DMS114 treated with DMSO at 0.1 percent for 48 hours (cell line): ENCODE results near the gene AGAP1.
"Not testable (repeated sequence)": the region's sequence is repeated elsewhere in the genome, so short reads cannot be mapped to it uniquely, and the experiment has no call there.

Experiments used
- DNase-seq: peaks from one replicate; lab custom pipeline; 2025; ENCODE audit not compliant: unreplicated experiment; lab: John Stamatoyannopoulos, UW

The AGAP1 gene

DNA sequence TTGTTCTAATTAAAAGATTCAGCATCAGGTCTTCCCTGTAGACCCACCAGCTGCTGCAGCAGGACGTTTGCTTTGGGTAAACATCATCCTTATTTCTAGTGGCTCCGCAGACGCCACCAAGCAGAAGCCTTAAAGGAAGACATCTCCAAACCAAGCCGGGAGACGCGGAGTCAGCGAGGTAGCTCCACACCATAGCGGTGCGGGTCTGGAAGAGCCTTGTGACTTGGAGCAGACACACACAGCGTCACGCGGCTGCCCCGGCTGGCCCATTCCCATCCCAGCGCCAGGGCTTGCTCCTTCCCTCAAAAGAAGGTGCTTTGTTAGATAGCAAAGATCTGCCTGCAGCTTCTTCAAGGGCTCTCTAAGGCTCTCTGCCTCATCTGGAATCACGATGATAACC, 437.8 kb downstream of the AGAP1 start:
- no peak for DNase-seq

DNA sequence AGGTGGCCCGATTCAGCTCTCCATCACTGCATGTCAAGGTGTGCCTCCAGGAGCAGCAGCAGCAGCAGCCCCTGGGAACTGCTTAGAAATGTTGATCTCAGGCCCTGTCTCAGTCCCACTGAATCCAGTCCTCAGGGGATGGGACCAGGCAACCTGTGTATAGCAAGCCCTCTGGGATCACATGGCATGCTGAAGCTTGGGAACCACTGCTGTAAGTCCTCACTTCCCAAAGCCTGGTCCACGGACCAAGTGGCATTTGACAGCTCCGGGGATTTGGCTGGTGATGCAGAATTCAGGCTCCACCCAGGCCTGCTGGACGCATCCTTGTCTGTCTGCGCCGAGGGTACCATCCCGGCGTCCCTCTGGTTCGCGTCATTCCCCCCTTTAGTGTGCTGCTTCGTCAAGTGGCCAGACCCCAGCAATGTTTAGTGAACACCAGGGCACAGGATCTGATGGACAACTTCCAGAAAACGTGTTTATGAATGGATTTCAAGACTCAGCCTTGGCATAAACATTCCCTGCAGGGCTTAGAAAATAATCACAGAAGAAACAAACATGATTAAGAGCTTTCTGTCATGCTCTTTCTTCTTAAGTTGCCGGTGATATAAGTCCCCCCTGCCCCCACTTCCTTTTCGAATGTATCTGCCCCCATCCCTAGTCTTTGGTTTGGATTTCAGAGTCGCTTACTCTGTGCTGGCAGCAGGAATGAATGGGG, 440.4 kb downstream of the AGAP1 start:
- no peak for DNase-seq

DNA sequence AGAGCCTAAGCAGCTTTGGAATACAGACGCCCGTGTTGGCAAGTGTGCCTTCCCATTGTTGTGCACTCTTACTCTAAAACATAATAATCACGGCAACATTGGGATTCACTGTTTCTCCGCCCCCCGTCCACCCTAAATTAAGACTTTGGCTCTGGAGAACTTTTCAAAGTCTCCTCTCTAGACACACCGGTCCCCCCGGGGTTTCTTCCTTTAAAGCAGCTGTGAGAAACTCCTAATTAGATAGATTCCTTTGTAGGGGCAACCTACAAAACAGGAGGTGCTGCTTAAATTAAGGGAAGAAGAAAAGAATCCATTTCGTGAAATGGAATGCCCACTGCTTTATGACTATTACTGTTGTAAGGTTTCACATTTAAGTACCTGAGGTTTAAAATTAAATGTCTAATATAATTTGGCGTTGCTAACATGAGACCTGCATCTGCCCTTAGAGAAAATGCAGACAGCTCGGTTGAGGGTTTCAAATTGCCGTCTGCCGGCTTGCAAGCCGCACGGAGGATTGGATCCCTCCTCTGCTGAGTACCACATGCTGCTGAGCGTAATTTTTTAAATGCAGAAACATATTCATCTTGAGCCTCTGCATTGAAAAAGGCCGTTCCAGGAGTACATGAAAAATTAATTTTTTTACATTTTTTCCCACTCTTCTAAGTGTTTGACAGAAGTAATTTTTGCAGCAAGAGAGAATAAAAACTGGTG, 441.1 kb downstream of the AGAP1 start:
- DNase-seq, result no peak

DNA sequence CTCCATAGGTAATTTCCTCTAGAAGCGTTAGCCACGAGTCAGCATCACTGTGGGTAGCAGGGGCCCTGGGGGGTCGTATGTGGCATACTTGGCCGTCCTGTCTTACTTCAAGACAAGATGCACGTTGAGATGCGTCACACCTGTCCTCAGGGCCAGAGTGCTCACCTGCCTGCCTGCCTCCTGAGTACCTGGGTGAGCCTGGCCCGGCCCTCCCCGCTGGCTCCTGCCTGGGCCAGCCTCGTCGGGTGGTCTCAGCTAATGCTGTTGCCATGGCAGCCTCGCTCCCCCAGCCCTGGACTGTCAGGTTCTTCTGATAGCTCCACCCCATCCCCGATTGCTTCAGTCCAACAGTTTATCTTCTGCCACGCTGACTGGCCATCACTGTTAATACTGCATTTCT, 441.9 kb downstream of the AGAP1 start:
- no peak for DNase-seq

DNA sequence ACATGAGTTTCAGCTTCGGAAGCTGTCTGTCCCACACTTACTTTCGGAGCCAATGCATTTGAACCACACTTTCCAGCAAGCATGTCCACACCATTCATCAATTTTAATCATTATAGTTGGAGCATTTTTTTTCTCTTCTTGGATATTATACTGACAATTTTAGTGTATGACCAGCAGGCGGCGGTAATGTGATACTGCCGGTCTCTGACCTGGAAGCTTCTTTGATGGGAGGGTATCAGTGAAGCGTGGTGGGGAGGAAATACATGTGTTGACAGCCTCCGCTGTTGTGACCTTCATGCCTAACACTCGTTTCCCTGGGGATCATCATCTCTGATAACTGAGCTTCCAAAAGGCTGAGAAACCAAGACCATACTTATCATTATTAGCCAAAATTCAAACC, 442.6 kb downstream of the AGAP1 start:
- no peak for DNase-seq

DNA sequence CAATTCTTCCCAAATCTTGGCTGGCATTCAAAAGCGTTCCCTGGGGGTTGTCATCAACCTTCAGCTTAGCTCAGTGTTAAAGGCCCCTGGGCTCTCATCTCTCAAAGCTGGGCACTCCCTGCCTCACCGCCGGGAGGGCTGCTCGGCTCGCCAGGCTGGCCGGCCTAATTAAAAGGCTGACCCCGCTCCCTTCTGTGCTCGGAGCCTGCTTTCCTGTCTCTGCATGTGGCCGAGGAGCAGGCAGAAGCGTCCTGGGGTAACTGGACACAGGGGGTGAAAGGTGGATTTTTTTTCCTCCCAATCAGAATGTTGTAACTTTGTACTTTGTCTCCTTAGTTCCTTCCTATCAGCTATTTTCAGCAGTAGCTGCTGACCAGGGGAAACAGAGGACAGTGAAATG, 443.2 kb downstream of the AGAP1 start:
- DNase-seq, result no peak

DNA sequence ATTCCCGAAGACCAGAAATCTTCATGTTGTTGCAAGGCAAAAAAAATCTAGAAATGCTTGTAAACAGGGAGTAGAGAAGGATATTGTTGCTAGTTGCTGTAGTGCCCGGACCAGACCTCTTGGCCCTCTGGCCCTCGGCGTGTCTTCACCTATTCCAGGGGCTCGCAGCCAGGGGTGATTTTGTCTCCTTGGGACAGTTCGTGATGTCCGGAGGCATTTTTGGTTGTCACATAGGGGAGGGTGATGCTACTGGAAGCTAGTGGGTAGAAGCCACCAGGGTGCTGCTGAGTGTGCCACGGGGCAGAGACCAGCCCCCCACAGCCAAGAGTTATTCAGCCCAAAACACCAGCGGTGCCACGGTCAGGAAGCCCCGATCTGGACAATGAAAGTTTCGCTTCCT, 443.7 kb downstream of the AGAP1 start:
- DNase-seq, result no peak

DNA sequence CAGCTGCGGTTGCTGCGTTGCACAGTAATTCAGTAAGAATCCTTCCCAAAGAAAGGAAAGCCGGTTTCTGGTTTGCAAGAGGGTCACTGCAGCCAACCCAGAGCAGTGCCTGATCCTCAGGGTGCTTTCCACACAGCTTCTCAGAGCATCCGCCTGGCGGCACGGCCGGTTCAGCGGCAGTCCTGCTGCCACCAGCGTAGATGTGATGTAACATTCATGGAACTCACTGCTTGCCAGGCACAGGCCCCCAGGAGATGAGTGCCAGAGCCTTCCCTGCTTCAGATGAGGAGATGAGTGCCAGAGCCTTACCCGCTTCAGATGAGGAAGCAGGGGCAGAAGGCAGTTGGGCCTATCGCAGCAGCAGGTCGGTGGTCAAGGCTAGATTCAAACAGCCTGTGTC, 444.1 kb downstream of the AGAP1 start:
- DNase-seq, result no peak

DNA sequence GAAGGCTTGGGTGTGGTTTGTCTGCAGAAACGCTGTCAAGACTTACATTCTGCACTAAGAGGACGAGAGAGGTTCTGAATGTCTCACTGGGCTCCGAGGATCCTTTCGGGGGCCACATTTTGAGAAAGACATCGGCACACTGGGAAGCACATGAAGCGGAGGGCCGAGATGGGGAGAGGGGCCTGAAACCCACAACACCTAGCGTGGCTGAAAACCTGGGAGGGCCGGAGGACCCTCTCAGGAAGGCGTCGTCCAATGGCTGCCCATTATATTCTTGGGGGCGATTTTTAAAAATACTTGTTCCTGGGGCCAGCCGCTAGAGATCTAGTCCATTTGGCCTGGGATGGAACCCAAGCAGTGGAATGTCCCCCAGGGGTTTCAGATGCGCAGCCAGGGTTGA, 444.8 kb downstream of the AGAP1 start:
- DNase-seq, result no peak

DNA sequence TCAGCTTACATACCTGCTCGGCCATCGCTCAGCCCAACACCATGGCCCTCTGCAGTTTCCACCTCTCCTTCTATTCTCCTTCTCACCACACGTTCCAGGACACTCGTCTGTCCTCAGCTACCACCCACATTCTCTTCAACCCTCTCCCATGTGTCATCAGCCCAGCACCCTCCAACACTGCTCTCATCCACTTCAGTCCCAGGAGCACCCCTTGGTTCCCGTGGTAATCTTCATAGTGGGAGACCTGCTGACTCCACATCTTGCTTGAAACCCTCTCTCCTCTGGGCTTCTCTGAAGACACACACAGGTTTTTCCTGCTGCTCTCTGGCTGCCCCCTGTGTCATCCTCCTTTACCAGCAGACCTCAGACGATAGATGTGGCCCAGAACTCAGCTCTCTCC, 445.6 kb downstream of the AGAP1 start:
- DNase-seq, result no peak

DNA sequence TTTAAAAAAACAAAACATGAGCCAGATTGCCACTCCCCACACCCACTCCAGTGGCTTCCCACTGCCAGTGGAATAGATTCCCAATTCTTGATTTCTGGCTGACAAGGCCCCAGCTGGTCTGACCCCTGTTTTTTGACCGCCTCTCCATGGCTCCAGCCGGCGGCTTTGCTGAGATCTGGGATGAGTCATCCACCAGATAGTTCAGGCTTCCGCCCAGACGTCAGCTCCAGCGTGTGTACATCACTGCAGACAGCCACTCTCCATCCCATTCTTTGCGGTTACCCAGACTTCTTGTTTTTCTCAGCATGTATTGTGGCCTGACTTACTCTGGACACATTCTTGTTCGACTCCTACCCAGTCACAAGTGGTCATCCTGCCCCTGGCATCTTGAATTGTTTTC, 446.5 kb downstream of the AGAP1 start:
- DNase-seq, result no peak

DNA sequence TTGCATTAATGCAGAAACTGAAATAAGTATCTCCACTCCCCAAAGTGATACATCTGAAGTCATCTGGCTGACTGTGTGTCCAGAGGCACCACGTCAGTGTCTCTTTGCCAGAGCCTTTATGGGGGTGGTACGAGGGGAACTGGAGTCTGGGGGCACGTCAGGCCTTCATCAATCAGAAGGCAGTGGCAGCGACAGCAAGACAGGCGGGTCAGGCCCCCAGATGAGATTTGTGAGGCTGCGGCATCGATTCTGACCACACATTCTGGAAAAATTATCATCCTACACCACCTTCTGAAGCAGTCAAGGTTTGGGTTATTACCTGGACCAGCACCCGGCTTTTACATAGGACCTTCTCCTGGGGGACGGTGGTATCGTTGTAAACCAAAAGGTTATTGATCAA, 450.7 kb downstream of the AGAP1 start:
- no peak for DNase-seq

DNA sequence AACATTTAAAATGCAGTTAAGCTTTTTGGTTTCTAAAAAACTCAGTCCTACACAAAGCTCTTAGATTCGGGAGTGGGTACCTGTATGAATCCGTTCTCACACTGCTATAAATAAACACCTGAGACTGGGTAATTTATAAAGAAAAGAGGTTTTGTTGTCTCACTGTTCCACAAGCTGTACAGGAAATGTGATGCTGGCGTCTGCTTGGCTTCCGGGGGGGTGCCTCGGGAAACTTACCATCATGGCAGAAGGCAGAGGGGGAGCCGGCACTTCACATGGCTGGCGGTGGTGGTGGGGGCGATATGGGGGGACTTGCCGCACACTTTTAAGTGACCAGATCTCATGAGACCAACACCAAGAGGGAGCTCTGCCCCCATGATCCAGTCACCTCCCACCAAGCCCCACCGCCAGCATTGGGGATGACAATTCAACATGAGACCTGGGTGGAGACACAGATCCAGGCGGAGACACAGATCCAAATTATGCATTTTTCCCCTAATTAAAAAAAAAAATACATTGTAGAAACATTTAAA, 451.8 kb downstream of the AGAP1 start:
- DNase-seq, result no peak

DNA sequence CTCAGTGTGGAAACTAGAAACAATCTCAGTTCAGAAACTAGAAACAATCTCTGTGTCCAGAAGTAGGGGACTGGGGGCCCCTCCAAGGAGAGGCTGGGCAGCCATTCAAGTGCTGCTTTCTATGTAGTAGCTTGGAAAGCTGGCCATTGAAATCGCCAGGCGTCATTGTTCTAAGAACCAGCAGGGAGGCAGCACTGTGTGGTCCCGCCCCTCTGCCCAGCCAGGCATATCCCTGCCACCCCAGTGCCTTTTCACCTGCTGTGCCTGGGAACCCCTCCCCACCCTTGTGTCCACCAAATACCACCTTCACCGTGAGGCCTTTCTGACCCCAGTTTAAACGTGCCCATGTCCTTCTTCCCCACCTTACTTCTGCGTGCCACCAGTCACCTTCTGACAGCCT, 452.7 kb downstream of the AGAP1 start:
- DNase-seq, result no peak

DNA sequence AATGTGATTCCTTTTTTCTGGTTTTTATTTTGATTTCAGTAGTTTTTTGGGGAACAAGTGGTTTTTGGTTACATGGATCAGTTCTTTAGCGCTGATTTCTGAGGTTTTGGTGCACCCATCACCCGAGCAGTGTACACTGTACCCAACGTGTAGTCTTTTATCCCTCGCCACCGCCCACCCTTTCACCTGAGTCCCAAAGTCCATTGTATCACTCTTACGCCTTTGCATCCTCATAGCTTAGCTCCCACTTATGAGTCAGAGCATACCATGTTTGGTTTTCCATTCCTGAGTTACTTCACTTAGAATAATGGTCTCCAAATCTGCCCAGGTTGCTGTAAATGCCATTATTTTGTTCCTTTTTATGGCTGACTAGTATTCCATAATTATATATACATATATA, 453.2 kb downstream of the AGAP1 start:
- DNase-seq, result not testable (repeated sequence)

DNA sequence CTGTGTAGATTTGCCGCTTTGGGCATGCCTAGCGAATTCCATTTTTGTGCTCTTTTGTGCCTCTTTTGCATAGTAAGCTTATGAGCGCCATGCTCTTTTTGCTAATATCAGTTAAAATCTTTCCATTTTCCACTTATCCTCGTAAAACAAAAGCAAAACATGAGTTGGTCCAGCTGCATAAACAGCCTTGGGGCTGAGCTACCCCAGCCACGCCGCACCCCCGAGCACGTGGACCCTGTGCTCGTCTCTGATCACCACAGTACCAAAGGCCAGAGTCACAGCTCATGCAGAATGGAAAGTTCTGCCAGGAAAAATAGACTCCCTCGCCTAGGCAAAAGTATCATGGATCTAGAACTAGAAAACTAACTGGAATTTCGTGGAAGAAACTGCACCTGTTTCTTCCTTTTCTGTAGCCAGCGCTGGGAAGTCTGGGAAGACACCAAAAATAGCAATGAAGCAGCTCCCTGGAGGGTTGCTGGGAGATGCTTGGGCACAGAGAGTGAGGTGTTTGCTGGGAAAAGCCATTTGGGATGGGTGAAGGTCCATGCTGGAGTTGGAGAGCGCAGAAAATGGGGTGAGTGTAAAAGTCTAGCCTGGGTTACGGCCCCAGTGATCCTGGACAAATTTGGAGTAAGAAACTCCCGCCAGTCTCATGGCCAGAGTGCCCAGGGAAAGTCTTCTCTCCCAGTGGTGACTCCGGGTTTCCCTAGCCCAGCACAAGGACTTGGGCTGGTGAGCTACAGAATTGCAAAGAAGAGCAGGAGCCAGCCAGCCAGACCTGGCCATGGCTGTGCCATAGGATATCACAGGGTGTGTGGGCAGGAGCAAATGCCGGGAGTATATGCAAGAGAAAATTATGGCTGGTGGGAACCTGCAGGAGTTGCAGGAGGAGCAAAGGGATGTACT, 456.0 kb downstream of the AGAP1 start:
- DNase-seq, result no peak

DNA sequence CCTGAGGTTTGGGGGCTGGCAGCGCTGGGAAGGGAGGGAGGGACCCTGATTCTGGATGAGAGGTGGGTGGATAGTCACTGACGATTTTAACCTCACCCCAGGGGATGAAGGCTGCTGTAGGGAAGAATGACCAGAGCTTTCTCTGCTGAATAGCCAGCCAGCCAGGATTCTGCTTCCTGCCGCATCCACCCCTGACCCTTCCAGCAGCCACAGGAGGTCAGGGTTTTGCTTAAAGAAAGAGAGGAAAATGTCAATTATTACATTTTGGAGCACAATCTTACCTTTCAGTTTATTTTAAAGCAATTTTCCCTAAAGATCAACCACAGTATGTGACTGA, 456.6 kb downstream of the AGAP1 start:
- no peak for DNase-seq

DNA sequence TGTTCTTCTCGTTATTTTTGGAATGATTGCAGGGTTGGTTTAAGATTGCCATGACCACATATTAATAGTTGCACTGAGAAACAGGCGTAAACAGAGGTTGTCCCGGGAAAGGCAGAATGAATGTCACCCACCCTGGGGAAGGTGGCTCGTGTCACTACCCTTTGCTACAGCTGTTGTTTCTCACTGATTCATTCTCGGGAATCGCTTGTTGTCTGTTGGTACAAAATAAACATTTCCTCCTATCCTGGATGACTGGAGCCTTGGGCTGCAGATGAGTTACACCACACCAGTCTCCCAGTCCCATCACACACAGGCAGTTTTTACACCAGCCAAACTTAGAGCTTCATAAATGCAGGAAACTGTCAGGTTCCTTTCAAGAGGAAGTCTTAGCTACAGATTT, 457.6 kb downstream of the AGAP1 start:
- no peak for DNase-seq

DNA sequence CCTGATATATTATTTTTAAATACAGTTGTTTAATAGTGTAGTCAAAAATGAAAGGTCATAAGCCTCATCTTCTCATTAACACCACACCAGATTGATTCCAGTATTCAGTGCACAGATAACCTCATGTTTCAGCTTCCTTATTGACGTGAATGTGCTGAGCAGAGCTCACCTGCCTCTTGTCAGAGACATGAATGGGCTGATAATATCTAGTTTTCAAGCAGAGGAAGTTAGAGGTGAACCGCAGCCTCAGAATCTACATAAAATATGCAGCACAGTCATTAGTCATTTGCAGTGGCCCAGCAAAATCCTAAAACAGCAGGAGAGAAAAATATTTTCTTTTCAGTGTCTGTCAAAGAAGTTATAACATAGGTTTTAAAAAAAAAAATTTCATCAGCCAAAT, 458.1 kb downstream of the AGAP1 start:
- no peak for DNase-seq

DNA sequence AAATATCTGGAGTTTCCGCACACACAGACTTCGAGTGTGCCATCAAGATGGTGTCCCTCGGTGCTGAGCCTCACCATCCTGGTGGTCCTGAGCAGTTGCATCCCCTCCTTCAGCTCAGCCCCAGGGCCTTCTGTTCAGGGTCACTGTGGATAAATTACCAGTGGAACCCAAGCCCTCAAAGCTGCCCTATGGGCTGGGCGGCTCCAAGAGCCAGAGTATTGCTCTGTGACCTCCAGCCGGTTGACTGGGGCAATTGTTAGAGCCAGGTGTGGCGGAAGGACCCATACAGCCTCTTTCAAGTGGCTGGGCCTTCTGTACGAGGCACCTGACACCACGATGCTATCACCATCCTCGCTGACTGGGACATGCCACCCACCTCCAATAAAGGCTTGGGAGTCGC, 458.9 kb downstream of the AGAP1 start:
- no peak for DNase-seq

DNA sequence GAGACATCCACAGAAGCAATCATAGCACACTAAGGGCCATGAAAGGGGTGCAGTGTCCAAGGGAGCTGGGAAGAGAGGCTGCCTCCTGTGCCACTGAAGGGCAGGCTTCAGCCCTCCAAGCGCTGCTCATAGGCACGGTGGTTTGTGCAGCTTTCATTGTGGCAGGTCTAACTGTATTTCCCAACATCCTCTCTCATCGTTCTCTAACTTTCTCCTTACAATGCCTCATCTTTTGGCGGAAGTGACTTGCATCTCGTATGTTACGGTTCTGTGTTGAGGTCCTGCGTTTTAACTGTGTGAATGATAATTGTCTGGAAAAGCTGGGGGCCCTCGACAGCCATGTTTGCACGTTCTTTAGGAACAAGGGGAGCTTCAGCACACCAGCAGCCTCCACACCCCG, 460.4 kb downstream of the AGAP1 start:
- no peak for DNase-seq
